Esophagus muscularis mucosa (tissue), 4 donors: ENCODE data around the gene F12. TPM values are rescaled to one million over a fixed set of nuclear protein-coding genes. Genes with fewer than 3 reads are reported as not detected.
"Not testable (repeated sequence)": the region's sequence is repeated elsewhere in the genome, so short reads cannot be mapped to it uniquely, and the experiment has no call there.

Source experiments
- DNase-seq: peaks from one replicate; pipeline ENCODE4 v3.0.0-alpha.2; 2017; ENCODE audit errors: extremely low spot score
- H3K27ac ChIP-seq, 4 donors: fragments of 200-600 bp; sonication (generic); replicated peaks in 1 of 4; 1 replicate in 3 of 4; 2 replicates in 1 of 4; pipeline ENCODE4 v1.5.1; 2016 to 2019; ENCODE audit warnings: mild to moderate bottlenecking in 1 of 4
- H3K27me3 ChIP-seq, 4 donors: fragments of 200-600 bp; sonication (generic); one replicate each; pipeline versions ENCODE4 v1.5.1 to v1.6.0; 2016 to 2019
- H3K36me3 ChIP-seq, 4 donors: fragments of 200-600 bp; sonication (generic); one replicate each; pipeline ENCODE4 v1.5.1; 2016 to 2019
- H3K4me1 ChIP-seq, 4 donors: fragments of 200-600 bp; sonication (generic); one replicate each; pipeline ENCODE4 v1.5.1; 2016 to 2019
- H3K4me3 ChIP-seq, 4 donors: fragments of 200-600 bp; sonication (generic); 1 replicate in 2 of 4; 2 replicates in 2 of 4; pipeline ENCODE4 v1.5.1; 2016 to 2019; ENCODE audit warnings: mild to moderate bottlenecking in 4 of 4, moderate library complexity in 1 of 4
- H3K9me3 ChIP-seq, 4 donors: fragments of 200-600 bp; sonication (generic); 1 replicate in 3 of 4; 2 replicates in 1 of 4; pipeline ENCODE4 v1.5.1; 2016 to 2019
- EP300 ChIP-seq: sonication (generic); formaldehyde crosslinking; IDR thresholded peaks from one replicate; pipeline ENCODE4 v1.6.1; 2017; ENCODE audit warnings: antibody characterized with exemption
- POLR2A ChIP-seq: fragments of 450-650 bp; IDR thresholded peaks from one replicate; pipeline ENCODE4 v1.6.1; 2017; ENCODE audit warnings: antibody characterized with exemption, moderate library complexity, mild to moderate bottlenecking, low read depth
- POLR2AphosphoS5 ChIP-seq, 2 donors: sonication (generic); formaldehyde crosslinking; IDR thresholded peaks; one replicate each; pipeline ENCODE4 v1.6.1; 2017; ENCODE audit warnings: antibody characterized with exemption in 2 of 2
- WGBS: methylation state at CpG from one replicate; pipeline ENCODE4 v1.1.5; 2018; 5-methylcytosine and 5-hydroxymethylcytosine counted together
- intact Hi-C: fragments of 100-400 bp; cut with DNase I; formaldehyde crosslinking; loops from one replicate; pipeline ENCODE4 v1.15.1; 2023
- total RNA-seq, 4 donors: library from RNA; depleted of rRNA; stranded (reverse); fragments of >200 nt; gene quantifications; one replicate each; pipeline versions ENCODE4 v1.1.0 to v1.2.1, GENCODE V29; 2016
- TF ChIP-seq, protein P1 (sequence below), 3 experiments: fragments of 200-600 bp in 2 of 3; fragments of 450-650 bp in 1 of 3; sonication (generic) in 2 of 3; IDR thresholded peaks; one replicate each; pipeline ENCODE4 v1.5.1; 2017 to 2019; ENCODE audit warnings: antibody characterized with exemption in 3 of 3, mild to moderate bottlenecking in 2 of 3, moderate library complexity in 1 of 3

Gene F12
- total RNA-seq, 4 donors from 2014 or later: 0.17 TPM; not detected in 3

DNA sequence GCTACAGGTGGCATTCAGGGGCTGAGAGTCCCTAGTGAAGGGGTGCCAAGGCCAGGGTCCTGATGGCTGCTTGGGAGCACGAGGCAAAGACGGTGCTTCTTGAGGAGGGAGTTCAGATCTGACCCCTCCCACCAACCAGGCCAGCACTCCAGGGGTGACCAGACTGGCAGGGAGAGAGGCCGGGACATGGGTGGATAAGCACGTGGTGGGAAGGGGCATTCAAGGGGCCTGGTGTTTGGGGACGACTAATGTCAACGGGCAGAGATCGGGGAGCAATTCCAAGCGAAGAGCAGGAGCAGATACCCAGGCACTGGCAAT, 47.1 kb downstream of the F12 start:
- H3K4me3 ChIP-seq: no peak overlapping the region
- H3K27ac ChIP-seq: peak overlapping the region in 1 of 4 donors; percentile 39
- H3K27me3 ChIP-seq: no peaks in the 10 kb centered on the region
- peaks cover 34 to 59% (median 46%) of the 10 kb centered on the region in 4 donors for H3K4me1 ChIP-seq
- TF ChIP-seq EP300 (no peak), POLR2AphosphoS5 (IDR thresholded peaks at IDR 0.05) (no peak), POLR2A (no peak)
- TF ChIP-seq, protein P1, sequence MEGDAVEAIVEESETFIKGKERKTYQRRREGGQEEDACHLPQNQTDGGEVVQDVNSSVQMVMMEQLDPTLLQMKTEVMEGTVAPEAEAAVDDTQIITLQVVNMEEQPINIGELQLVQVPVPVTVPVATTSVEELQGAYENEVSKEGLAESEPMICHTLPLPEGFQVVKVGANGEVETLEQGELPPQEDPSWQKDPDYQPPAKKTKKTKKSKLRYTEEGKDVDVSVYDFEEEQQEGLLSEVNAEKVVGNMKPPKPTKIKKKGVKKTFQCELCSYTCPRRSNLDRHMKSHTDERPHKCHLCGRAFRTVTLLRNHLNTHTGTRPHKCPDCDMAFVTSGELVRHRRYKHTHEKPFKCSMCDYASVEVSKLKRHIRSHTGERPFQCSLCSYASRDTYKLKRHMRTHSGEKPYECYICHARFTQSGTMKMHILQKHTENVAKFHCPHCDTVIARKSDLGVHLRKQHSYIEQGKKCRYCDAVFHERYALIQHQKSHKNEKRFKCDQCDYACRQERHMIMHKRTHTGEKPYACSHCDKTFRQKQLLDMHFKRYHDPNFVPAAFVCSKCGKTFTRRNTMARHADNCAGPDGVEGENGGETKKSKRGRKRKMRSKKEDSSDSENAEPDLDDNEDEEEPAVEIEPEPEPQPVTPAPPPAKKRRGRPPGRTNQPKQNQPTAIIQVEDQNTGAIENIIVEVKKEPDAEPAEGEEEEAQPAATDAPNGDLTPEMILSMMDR (IDR thresholded peaks at IDR 0.05): no peak
- intact Hi-C loops: no loop called here
- 72% methylated on average over 8 of the region's 8 CpGs for WGBS
- DNase-seq: no peak
- no peaks in the 10 kb centered on the region for H3K36me3 ChIP-seq
- no peaks in the 10 kb centered on the region for H3K9me3 ChIP-seq

DNA sequence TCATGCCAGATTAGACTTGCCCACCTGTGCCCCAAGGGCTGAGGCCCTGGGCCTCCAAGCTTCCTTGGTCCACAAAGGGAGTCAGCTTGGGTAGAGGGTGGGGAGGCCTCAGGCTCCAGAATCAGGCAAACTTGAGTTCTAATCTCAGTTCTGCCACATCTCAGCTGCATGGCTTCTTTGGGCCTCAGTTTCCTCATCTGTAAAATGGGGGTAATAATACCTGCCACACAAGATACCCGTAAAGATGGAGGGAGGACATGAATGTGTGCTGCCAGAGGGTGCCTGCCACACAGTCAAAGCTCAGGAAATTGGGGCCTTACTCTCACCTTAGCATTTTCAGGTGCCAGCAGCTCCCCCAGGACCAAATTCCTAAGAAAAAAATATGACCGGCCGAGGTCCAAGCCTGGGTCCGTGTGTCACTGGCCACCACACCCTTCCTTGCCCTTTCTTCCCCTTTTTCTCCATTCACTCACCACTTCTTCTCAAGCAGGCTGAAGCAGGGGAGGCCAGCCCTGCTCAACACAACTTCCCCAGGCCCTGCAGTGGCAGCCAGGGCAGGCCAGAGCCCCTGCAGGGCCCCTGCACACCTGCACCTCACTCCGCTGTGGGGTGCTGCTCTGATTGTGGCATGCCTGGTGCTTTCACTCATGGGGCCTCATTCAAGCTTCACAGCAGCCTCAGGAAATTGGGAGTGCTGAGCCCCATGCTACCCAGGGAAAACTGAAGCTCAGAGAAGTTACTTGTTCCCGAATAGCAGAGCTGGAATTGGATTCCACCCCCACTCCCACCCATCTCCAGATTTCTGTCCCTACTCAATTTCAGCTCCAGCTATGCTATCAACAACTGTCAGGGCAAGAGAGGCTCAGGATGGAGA, 47.7 kb downstream of the F12 start:
- H3K36me3 ChIP-seq: no peaks in the 10 kb centered on the region
- H3K27me3 ChIP-seq: no peaks in the 10 kb centered on the region
- no peak for DNase-seq
- H3K4me1 ChIP-seq: peaks cover 31 to 56% (median 43%) of the 10 kb centered on the region in 4 donors
- no peak overlapping the region for H3K27ac ChIP-seq
- intact Hi-C loops: no loop called here
- no peak for TF ChIP-seq POLR2AphosphoS5 (IDR thresholded peaks at IDR 0.05)
- TF ChIP-seq EP300: no peak
- no peak for TF ChIP-seq POLR2A
- no peaks in the 10 kb centered on the region for H3K9me3 ChIP-seq
- WGBS: 67% methylated on average over 5 of the region's 6 CpGs
- no peak overlapping the region for H3K4me3 ChIP-seq

DNA sequence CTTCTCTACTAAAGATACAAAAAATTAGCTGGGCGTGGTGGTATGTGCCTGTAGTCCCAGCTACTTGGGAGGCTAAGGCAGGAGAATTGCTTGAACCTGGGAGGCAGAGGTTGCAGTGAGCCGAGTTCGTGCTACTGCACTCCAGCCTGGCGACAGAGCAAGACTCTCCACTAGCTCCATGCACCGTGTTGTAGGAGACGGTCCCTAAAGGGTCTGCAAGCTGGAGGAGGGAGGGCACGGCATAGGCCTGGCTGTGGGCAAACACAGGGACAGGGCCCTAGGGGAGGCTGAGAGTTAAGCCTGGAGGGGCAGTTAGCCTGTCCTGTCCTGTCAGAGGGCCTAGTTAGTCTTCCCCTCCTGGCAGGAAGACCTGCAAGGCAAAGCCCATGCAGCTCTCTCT, 48.6 kb downstream of the F12 start:
- H3K4me1 ChIP-seq: peaks cover 23 to 47% (median 34%) of the 10 kb centered on the region in 4 donors
- H3K36me3 ChIP-seq, H3K4me3 ChIP-seq, DNase-seq, H3K27me3 ChIP-seq, H3K9me3 ChIP-seq, intact Hi-C loops, H3K27ac ChIP-seq: not testable (repeated sequence)
- 85% methylated on average over 7 of the region's 7 CpGs for WGBS

DNA sequence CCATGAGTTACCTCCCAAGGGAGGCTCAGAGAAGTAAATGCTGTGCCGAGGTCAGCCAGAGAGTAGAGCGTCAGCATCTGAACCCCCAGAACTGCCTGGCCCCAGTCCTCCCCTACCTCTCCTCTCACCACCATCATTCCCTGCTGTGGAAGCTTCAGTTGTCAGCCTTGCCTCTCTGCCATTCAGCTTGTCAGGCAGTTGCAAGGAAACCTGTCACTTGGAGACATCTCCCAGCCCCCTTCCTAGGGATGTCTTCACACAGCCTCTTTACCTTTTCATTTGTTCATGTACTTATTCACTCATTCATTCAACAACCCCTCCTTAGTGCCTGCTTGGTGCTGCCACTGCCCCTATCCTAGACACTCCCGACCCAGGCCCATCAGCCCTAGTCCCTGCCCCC, 49.5 kb downstream of the F12 start:
- 82% methylated on average over 3 of the region's 3 CpGs for WGBS

DNA sequence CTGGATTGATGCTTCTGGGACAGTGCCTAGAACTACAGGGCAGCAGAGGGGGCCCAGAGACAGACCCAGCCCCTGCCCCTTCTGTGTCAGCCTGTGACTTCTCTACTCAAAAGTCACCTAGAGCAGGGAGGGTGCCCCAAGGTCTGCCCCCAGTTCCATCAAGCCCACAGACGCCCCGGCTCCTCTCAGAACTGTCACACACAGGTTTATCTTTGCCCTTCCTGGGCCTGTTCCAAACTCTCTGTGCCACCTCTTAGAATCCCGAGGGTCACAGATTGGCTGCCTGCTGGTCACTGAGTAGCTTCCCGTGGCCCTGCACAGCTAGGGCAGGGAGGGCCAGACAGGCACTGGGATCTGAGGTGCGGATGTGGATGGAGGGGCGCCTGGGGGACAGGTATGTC, 49.9 kb downstream of the F12 start:
- intact Hi-C loops: no loop called here
- Histone ChIP-seq H3K9me3 (no peaks in the 10 kb centered on the region), H3K4me1 (peaks cover 23 to 43% (median 28%) of the 10 kb centered on the region in 4 donors), H3K4me3 (no peak overlapping the region), H3K36me3 (no peaks in the 10 kb centered on the region), H3K27me3 (no peaks in the 10 kb centered on the region), H3K27ac (no peak overlapping the region)
- WGBS: 80% methylated on average over 6 of the region's 6 CpGs
- no peak for DNase-seq
- TF ChIP-seq POLR2A (no peak), POLR2AphosphoS5 (IDR thresholded peaks at IDR 0.05) (no peak), EP300 (no peak)
- TF ChIP-seq, protein P1 (IDR thresholded peaks at IDR 0.05): no peak

More for the DNA sequence above, 49.5 kb downstream of the F12 start:
- no peak for DNase-seq
- no peaks in the 10 kb centered on the region for H3K9me3 ChIP-seq
- intact Hi-C loops: no loop called here
- H3K27me3 ChIP-seq: no peaks in the 10 kb centered on the region
- no peak for TF ChIP-seq POLR2A
- no peak for TF ChIP-seq EP300
- no peak for TF ChIP-seq POLR2AphosphoS5 (IDR thresholded peaks at IDR 0.05)
- TF ChIP-seq, protein P1 (IDR thresholded peaks at IDR 0.05): no peak
- no peaks in the 10 kb centered on the region for H3K36me3 ChIP-seq
- no peak overlapping the region for H3K27ac ChIP-seq
- no peak overlapping the region for H3K4me3 ChIP-seq
- peaks cover 23 to 43% (median 29%) of the 10 kb centered on the region in 4 donors for H3K4me1 ChIP-seq
